GM20000 (cell line): ENCODE results near the gene DYNLT2.

Experiments used
- DNase-seq: peaks from one replicate; pipeline ENCODE4 v3.0.0; 2012; ENCODE audit warnings: low spot score
- CTCF ChIP-seq: IDR thresholded peaks from 2 replicates; pipeline ENCODE4 v1.5.1; 2012; ENCODE audit warnings: mild to moderate bottlenecking, control low read depth; ENCODE audit errors: extremely low read depth, missing control alignments

Gene DYNLT2

GRCh38 chr6:169794317-169795055 is 43.1 kb upstream of the DYNLT2 start:
- no peak for TF ChIP-seq CTCF
- DNase-seq, result no peak

GRCh38 chr6:169793408-169793807 is 42.0 kb upstream of the DYNLT2 start:
- no peak for TF ChIP-seq CTCF

GRCh38 chr6:169792306-169793015 is 41.1 kb upstream of the DYNLT2 start:
- TF ChIP-seq CTCF, result no peak
- DNase-seq, result no peak

More at GRCh38 chr6:169793408-169793807, 42.0 kb upstream of the DYNLT2 start:
- DNase-seq, result no peak

- DNase-seq, result no peak
- TF ChIP-seq CTCF, result no peak
These were observed 40.4 kb upstream of the DYNLT2 start for GRCh38 chr6:169791721-169792131.

GRCh38 chr6:169789944-169790927 is 38.9 kb upstream of the DYNLT2 start:
- DNase-seq, result peak; percentile 86
- TF ChIP-seq CTCF, result peak; percentile 96

- no peak for TF ChIP-seq CTCF
- DNase-seq, result no peak
These were observed 38.0 kb upstream of the DYNLT2 start for GRCh38 chr6:169789146-169789943.
